Medulla oblongata (tissue), 1 donor: ENCODE measurements around the gene DPEP3.

Source experiments
- DNase-seq: peaks from one replicate; pipeline ENCODE4 v3.0.0-alpha.2; 2015; ENCODE audit errors: extremely low spot score

Gene DPEP3

GRCh38 chr16:67967183-67967957 is 12.9 kb downstream of the DPEP3 start:
- no peak for DNase-seq

GRCh38 chr16:67966549-67967182 is 13.6 kb downstream of the DPEP3 start:
- DNase-seq = no peak

- DNase-seq = no peak
These were observed 14.4 kb downstream of the DPEP3 start for GRCh38 chr16:67965668-67966548.

GRCh38 chr16:67964477-67965131 is 15.7 kb downstream of the DPEP3 start:
- no peak for DNase-seq

- no peak for DNase-seq
These were observed 16.5 kb downstream of the DPEP3 start for GRCh38 chr16:67963662-67964321.

GRCh38 chr16:67963292-67963661 is 17.0 kb downstream of the DPEP3 start:
- peak; percentile 70 for DNase-seq

GRCh38 chr16:67962135-67962534 is 18.2 kb downstream of the DPEP3 start:
- no peak for DNase-seq

- no peak for DNase-seq
These were observed 18.7 kb downstream of the DPEP3 start for GRCh38 chr16:67961551-67961957.

GRCh38 chr16:67959536-67960329 is 20.6 kb downstream of the DPEP3 start:
- no peak for DNase-seq

- no peak for DNase-seq
These were observed 22.7 kb downstream of the DPEP3 start for GRCh38 chr16:67957622-67958021.

GRCh38 chr16:67954421-67955196 is 25.7 kb downstream of the DPEP3 start:
- DNase-seq = no peak

GRCh38 chr16:67953641-67954375 is 26.5 kb downstream of the DPEP3 start:
- DNase-seq = no peak

GRCh38 chr16:67951485-67951884 is 28.8 kb downstream of the DPEP3 start:
- DNase-seq = peak; percentile 91

GRCh38 chr16:67950335-67950843 is 29.9 kb downstream of the DPEP3 start:
- DNase-seq = no peak

GRCh38 chr16:67949645-67950044 is 30.7 kb downstream of the DPEP3 start:
- DNase-seq = no peak

- no peak for DNase-seq
These were observed 32.3 kb downstream of the DPEP3 start for GRCh38 chr16:67948015-67948414.

GRCh38 chr16:67946966-67947558 is 33.2 kb downstream of the DPEP3 start:
- DNase-seq = no peak

- DNase-seq = no peak
These were observed 34.1 kb downstream of the DPEP3 start for GRCh38 chr16:67946128-67946569.
